ENCODE results near the gene SURF6.
"Not testable (repeated sequence)": the region's sequence is repeated elsewhere in the genome, so short reads cannot be mapped to it uniquely, and the experiment has no call there.

The SURF6 gene

DNA sequence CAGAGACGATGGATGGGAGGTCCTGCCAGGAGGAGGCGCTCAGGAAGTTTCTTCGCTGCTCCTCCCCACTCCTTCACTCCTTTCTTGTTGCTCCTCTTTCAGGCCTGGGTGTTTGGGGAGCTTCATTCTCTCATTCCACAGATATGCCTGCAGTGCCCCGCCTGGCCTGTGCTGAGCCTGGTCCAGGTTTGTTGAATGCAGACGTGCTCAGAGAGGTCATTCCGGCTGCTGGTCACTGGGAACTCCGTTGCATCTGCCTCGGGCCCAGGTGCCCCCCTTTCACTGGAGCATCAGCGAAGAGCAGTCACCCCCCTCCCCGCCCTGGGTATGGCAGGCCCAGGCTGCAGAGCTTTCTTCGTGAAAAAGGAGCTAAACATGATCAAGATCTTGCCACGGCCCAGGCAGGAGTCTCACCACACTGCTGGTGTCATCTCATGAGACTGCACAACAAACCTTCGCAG is 15.5 kb downstream of the SURF6 start:
- H3K4me3 ChIP-seq (replicated peaks; ENCODE audit: low read depth, low read length) = no peak overlapping the region
- TF ChIP-seq, protein P1, sequence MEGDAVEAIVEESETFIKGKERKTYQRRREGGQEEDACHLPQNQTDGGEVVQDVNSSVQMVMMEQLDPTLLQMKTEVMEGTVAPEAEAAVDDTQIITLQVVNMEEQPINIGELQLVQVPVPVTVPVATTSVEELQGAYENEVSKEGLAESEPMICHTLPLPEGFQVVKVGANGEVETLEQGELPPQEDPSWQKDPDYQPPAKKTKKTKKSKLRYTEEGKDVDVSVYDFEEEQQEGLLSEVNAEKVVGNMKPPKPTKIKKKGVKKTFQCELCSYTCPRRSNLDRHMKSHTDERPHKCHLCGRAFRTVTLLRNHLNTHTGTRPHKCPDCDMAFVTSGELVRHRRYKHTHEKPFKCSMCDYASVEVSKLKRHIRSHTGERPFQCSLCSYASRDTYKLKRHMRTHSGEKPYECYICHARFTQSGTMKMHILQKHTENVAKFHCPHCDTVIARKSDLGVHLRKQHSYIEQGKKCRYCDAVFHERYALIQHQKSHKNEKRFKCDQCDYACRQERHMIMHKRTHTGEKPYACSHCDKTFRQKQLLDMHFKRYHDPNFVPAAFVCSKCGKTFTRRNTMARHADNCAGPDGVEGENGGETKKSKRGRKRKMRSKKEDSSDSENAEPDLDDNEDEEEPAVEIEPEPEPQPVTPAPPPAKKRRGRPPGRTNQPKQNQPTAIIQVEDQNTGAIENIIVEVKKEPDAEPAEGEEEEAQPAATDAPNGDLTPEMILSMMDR (IDR thresholded peaks at IDR 0.05; ENCODE audit: low read depth, low read length, missing control alignments) = no peak
- DNase-seq (ENCODE audit: extremely low read depth, low read depth) = no peak

- H3K4me3 ChIP-seq (replicated peaks; ENCODE audit: low read depth, low read length); DNase-seq (ENCODE audit: extremely low read depth, low read depth): not testable (repeated sequence)
Measured at GRCh38 chr9:133317551-133317950, 18.4 kb downstream of the SURF6 start.

DNA sequence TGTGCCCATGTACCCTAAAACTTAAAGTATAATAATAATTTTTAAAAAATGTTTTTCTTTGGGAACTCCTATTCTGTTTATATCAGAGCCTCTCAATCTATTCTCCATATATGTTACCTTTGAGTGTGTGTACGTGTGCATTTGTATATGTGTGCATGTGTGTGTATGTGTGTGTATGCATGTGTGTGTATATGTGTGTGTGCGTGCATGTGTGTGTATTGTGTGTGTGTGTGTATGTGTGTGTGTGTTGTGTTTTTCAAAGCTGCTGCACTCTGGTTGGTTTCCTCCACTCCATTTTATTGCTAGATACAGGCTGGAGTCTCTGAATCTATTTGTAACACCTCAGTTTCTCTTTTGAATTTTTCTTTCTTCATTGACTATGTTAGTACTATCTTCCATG is 20.0 kb downstream of the SURF6 start:
- DNase-seq (ENCODE audit: extremely low read depth, low read depth) = no peak
- no peak overlapping the region for H3K4me3 ChIP-seq (replicated peaks; ENCODE audit: low read depth, low read length)
- TF ChIP-seq, protein P1 (IDR thresholded peaks at IDR 0.05; ENCODE audit: low read depth, low read length, missing control alignments) = no peak

DNA sequence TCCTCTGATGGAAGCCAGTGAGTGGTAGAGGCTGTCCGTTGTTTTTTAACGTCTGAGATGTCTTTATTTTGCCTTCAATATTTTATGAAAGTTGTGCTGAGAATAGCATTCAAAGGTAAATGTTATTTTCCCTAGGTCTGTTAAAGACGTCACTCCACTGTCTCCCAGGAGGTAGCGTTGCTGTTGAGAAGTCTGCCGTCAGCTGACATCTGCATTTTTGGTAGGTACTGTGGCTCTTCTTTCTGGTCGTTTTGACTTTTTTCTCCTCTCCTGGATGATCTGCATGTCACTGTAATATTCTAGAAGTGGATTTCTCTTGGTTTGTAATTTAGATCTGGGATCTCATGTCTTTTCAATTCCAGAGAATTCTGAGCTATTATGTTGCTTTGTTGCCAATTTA is 26.4 kb downstream of the SURF6 start:
- H3K4me3 ChIP-seq (replicated peaks; ENCODE audit: low read depth, low read length) = no peak overlapping the region
- TF ChIP-seq, protein P1 (IDR thresholded peaks at IDR 0.05; ENCODE audit: low read depth, low read length, missing control alignments) = no peak
- no peak for DNase-seq (ENCODE audit: extremely low read depth, low read depth)

GRCh38 chr9:133307301-133307700 is 28.7 kb downstream of the SURF6 start:
- no peak for DNase-seq (ENCODE audit: extremely low read depth, low read depth)
- H3K4me3 ChIP-seq (replicated peaks; ENCODE audit: low read depth, low read length) = no peak overlapping the region
- TF ChIP-seq, protein P1 (IDR thresholded peaks at IDR 0.05; ENCODE audit: low read depth, low read length, missing control alignments) = no peak

DNA sequence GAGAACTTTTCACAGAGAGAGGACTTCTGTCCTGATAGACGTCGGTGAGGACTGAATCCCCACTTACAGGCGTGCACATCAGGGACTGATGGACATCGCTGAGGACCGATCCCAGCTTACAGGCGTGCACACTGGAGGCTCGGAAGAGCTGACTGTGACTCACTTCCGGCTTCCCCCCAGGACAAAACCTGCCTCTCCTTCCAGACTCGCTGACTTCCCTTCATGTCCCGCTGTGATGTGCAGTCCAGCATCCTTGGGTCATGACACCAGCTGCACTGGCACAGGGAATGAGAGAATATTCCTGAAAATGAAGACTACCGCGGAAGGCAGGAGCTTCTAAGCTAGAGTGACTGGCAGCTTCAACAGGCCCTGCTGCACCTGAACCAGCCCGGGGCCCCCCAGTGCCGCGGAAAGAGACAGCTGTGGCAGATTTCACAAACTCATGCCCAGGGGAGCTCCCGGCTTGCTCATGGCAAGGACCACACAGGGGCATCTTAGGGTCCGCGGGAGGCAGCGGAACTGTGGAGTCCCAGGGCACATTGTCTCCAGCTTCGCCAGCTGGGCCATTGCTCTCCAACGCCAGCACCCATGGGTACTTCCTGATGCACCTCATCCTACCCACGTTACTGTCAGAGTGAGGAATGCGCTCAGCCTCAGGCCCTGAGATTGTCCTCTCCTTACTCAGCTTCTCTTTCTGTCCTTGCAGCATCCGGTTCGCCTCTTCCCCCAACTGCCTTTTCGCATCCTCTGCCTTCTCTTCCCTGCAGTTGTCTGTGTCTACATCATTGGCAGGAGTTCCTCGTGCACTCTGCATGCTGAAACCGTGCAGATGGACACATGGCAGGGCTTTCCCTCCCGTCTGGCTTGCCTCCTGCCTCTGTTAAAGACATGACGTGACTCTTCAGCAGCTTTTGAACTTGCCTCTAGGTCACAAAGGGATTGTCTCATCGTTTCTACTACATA is 29.5 kb downstream of the SURF6 start:
- no peak overlapping the region for H3K4me3 ChIP-seq (replicated peaks; ENCODE audit: low read depth, low read length)
- DNase-seq (ENCODE audit: extremely low read depth, low read depth) = no peak
- TF ChIP-seq, protein P1 (IDR thresholded peaks at IDR 0.05; ENCODE audit: low read depth, low read length, missing control alignments) = no peak

DNA sequence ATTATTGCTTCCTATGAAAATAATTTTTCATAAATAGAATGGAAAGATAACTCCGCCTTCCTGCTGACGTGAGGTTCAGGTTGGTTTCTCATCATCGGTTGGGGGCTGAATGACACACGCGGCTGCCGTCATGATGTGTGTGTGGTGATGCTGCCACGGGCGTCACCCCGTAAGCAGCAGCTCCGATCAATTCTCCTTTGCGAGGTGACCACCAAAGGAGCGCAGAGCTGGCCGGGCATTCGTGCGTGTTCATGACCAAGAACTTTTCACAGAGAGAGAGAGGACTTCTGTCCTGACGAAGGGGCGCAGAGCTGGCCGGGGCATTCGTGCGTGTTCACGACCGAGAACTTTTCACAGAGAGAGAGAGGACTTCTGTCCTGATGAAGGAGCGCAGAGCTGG is 30.3 kb downstream of the SURF6 start:
- no peak for DNase-seq (ENCODE audit: extremely low read depth, low read depth)
- TF ChIP-seq, protein P1 (IDR thresholded peaks at IDR 0.05; ENCODE audit: low read depth, low read length, missing control alignments) = no peak
- no peak overlapping the region for H3K4me3 ChIP-seq (replicated peaks; ENCODE audit: low read depth, low read length)
